ENCODE measurements around the gene RUFY3.

Gene RUFY3

DNA sequence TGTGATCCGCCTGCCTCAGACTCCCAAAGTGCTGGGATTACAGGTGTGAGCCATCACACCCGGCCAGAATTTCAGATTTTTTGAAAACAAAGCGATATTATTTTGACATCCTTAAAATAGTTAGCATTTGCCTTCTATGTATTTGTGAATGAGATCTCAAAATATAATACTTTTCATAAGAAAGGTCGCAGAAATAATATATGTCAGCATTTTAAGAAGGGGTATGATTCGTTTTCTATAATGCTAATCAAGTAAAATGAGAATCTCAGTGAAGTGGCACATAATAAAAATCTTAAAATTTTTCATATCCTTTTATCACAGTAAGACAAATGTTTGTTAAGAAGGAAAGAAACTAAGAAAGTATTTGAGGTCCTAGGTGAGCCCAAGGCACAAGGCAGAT, 65.7 kb downstream of the RUFY3 start:
- Histone ChIP-seq H2AFZ (ENCODE audit: low read depth) (no peak overlapping the region), H3K4me2 (no peak overlapping the region), H3K79me2 (ENCODE audit: insufficient read depth, low read depth) (no peaks in the 10 kb centered on the region), H3K27ac (no peak overlapping the region), H3K4me3 (IDR thresholded peaks at IDR 0.05; ENCODE audit: insufficient read depth, low read depth, low read length) (no peak overlapping the region), H3K36me3 (ENCODE audit: insufficient read depth) (no peaks in the 10 kb centered on the region), H4K20me1 (ENCODE audit: insufficient read depth) (no peaks in the 10 kb centered on the region), H3K9ac (no peak overlapping the region), H3K4me1 (ENCODE audit: low read depth, poor library complexity, severe bottlenecking) (peaks cover 7% of the 10 kb centered on the region), H3K27me3 (ENCODE audit: insufficient read depth, low read depth) (no peaks in the 10 kb centered on the region)
- TF ChIP-seq, protein P1, sequence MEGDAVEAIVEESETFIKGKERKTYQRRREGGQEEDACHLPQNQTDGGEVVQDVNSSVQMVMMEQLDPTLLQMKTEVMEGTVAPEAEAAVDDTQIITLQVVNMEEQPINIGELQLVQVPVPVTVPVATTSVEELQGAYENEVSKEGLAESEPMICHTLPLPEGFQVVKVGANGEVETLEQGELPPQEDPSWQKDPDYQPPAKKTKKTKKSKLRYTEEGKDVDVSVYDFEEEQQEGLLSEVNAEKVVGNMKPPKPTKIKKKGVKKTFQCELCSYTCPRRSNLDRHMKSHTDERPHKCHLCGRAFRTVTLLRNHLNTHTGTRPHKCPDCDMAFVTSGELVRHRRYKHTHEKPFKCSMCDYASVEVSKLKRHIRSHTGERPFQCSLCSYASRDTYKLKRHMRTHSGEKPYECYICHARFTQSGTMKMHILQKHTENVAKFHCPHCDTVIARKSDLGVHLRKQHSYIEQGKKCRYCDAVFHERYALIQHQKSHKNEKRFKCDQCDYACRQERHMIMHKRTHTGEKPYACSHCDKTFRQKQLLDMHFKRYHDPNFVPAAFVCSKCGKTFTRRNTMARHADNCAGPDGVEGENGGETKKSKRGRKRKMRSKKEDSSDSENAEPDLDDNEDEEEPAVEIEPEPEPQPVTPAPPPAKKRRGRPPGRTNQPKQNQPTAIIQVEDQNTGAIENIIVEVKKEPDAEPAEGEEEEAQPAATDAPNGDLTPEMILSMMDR (conservative IDR thresholded peaks at IDR 0.05; ENCODE audit: low read depth, low read length), result no peak

DNA sequence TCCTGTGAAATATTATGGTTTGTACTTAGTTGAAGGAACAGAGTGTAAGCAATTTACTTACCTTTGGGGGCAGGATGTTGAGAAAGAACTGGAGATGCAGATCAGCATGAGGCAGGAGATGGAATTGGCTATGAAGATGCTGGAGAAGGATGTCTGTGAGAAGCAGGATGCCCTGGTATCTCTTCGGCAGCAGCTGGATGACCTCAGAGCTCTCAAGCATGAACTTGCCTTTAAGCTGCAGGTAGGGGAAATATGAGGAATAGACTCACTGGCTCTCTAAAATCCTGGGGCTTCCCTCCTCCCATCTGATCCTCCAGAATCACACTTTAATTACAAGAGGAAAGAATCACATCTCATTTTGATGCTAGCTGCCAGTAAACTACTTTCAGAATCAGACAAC, 67.0 kb downstream of the RUFY3 start:
- no peaks in the 10 kb centered on the region for H4K20me1 ChIP-seq (ENCODE audit: insufficient read depth)
- H3K27me3 ChIP-seq (ENCODE audit: insufficient read depth, low read depth), result no peaks in the 10 kb centered on the region
- H2AFZ ChIP-seq (ENCODE audit: low read depth), result no peak overlapping the region
- H3K4me3 ChIP-seq (IDR thresholded peaks at IDR 0.05; ENCODE audit: insufficient read depth, low read depth, low read length), result no peak overlapping the region
- no peak overlapping the region for H3K9ac ChIP-seq
- no peak overlapping the region for H3K27ac ChIP-seq
- H3K4me2 ChIP-seq, result no peak overlapping the region
- H3K36me3 ChIP-seq (ENCODE audit: insufficient read depth), result no peaks in the 10 kb centered on the region
- peaks cover 7% of the 10 kb centered on the region for H3K4me1 ChIP-seq (ENCODE audit: low read depth, poor library complexity, severe bottlenecking)
- TF ChIP-seq, protein P1 (conservative IDR thresholded peaks at IDR 0.05; ENCODE audit: low read depth, low read length), result no peak
- H3K79me2 ChIP-seq (ENCODE audit: insufficient read depth, low read depth), result no peaks in the 10 kb centered on the region

DNA sequence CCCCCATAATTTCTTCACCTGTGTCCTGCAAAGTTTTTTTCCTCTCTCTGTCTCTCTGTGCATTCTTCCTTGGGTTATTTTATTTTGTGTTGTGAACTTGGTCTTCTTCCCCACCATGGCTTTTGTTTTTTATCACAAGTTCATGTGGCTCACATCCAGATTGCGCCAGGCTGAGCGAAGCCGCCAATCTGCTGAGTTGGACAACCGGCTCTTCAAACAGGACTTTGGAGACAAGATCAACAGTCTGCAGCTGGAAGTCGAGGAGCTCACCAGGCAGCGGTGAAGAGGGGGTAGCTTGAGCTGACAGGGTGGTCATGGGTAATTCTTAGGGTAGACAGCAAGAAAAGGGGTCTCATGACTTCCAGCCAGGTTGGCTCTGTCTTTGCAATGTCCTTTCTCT, 71.9 kb downstream of the RUFY3 start:
- no peaks in the 10 kb centered on the region for H3K79me2 ChIP-seq (ENCODE audit: insufficient read depth, low read depth)
- H4K20me1 ChIP-seq (ENCODE audit: insufficient read depth), result no peaks in the 10 kb centered on the region
- H3K4me3 ChIP-seq (IDR thresholded peaks at IDR 0.05; ENCODE audit: insufficient read depth, low read depth, low read length), result no peak overlapping the region
- H3K4me2 ChIP-seq, result no peak overlapping the region
- H3K27ac ChIP-seq, result no peak overlapping the region
- TF ChIP-seq, protein P1 (conservative IDR thresholded peaks at IDR 0.05; ENCODE audit: low read depth, low read length), result no peak
- no peak overlapping the region for H3K9ac ChIP-seq
- H2AFZ ChIP-seq (ENCODE audit: low read depth), result no peak overlapping the region
- no peaks in the 10 kb centered on the region for H3K27me3 ChIP-seq (ENCODE audit: insufficient read depth, low read depth)
- H3K36me3 ChIP-seq (ENCODE audit: insufficient read depth), result no peaks in the 10 kb centered on the region
- H3K4me1 ChIP-seq (ENCODE audit: low read depth, poor library complexity, severe bottlenecking), result peaks cover 7% of the 10 kb centered on the region

DNA sequence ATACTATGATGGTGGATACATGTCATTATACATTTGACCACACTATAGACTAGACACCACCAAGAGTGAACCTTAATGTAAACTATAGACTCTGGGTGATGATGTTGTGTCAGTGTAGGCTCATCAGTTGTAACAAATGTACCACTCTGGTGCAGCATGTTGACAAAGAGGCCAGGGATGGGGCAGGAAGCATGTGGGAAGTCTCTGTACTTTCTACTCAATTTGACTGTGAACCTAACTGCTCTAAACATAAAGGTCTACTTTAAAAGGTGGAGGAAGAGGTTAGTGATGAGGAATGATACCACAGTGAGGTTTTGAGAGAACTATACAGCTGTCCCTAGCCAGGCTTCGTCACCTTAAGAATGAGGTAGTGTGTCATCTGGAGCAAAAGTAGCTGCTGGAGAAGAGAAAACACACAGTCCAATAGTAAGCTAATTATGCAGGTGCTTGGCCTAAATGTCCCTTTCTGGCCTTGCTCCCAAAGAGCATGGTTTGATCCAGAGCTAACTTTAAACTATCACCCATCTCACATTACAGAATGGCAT, 79.6 kb downstream of the RUFY3 start:
- Histone ChIP-seq H3K27ac (no peak overlapping the region), H4K20me1 (ENCODE audit: insufficient read depth) (no peaks in the 10 kb centered on the region), H3K9ac (no peak overlapping the region), H3K27me3 (ENCODE audit: insufficient read depth, low read depth) (no peaks in the 10 kb centered on the region), H3K4me1 (ENCODE audit: low read depth, poor library complexity, severe bottlenecking) (no peaks in the 10 kb centered on the region), H3K4me3 (IDR thresholded peaks at IDR 0.05; ENCODE audit: insufficient read depth, low read depth, low read length) (no peak overlapping the region), H3K79me2 (ENCODE audit: insufficient read depth, low read depth) (no peaks in the 10 kb centered on the region), H3K4me2 (no peak overlapping the region), H2AFZ (ENCODE audit: low read depth) (no peak overlapping the region), H3K36me3 (ENCODE audit: insufficient read depth) (no peaks in the 10 kb centered on the region)
- TF ChIP-seq, protein P1 (conservative IDR thresholded peaks at IDR 0.05; ENCODE audit: low read depth, low read length), result no peak
